MM.1S (cell line): Measurements from ENCODE around the gene ADGRL3.

ENCODE experiments used
- EZH2 ChIP-seq: fragments of 300-600 bp; sonication (generic); optimal IDR thresholded peaks from 2 replicates; pipeline ENCODE3; 2017; ENCODE audit warnings: low read depth, mild to moderate bottlenecking, antibody characterized with exemption, low read length, mixed read lengths
- TF ChIP-seq, protein P1 (sequence below): fragments of 300-600 bp; sonication (generic); IDR thresholded peaks from 2 replicates; pipeline ENCODE4 v1.5.1; 2016; ENCODE audit warnings: antibody characterized with exemption, low read length, mixed read lengths

DNA sequence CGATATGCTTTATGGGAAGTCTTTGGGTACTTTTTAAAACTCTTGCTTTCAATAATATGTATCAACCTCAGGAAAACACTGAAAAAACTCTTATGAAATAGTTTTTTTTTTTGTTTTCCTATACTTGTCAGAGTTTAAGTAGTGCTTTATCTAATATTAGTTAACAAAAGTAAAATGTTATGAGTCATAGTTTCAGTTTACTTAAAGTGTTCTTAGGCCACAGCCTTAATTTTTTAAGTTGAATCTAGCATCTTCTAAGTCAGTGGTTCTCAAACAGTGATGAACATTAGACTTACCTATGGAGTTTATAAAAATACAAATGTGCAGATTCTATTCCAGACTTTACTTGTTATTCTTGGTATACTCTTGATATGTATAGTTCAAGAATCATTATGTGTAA lies 26.3 kb upstream of the ADGRL3 start:
- TF ChIP-seq, protein P1, sequence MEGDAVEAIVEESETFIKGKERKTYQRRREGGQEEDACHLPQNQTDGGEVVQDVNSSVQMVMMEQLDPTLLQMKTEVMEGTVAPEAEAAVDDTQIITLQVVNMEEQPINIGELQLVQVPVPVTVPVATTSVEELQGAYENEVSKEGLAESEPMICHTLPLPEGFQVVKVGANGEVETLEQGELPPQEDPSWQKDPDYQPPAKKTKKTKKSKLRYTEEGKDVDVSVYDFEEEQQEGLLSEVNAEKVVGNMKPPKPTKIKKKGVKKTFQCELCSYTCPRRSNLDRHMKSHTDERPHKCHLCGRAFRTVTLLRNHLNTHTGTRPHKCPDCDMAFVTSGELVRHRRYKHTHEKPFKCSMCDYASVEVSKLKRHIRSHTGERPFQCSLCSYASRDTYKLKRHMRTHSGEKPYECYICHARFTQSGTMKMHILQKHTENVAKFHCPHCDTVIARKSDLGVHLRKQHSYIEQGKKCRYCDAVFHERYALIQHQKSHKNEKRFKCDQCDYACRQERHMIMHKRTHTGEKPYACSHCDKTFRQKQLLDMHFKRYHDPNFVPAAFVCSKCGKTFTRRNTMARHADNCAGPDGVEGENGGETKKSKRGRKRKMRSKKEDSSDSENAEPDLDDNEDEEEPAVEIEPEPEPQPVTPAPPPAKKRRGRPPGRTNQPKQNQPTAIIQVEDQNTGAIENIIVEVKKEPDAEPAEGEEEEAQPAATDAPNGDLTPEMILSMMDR = no peak
- no peak for TF ChIP-seq EZH2
